IMR-90 (cell line): ENCODE measurements around the gene PRR20E. TPM values are rescaled to one million over a fixed set of nuclear protein-coding genes. Genes with fewer than 3 reads are reported as not detected.
"Not testable (repeated sequence)": the region's sequence is repeated elsewhere in the genome, so short reads cannot be mapped to it uniquely, and the experiment has no call there.

ENCODE experiments used
- ATAC-seq: fragments of 200-7000 bp; cut with Tn5 transposase; 2 replicates; pipeline ENCODE4 v1.9.1; 2020; ENCODE audit warnings: low read depth, mild to moderate bottlenecking, moderate library complexity
- Bru-seq: library from RNA; stranded (reverse); fragments of 400-500 nt; gene quantifications from one replicate; lab custom pipeline; 2021; lab: Mats Ljungman, UMichigan
- BruChase-seq, 2 experiments: library from RNA; stranded (reverse); fragments of 400-500 nt; gene quantifications; one replicate each; lab custom pipeline; 2021; lab: Mats Ljungman, UMichigan
- BruUV-seq: library from RNA; stranded (reverse); fragments of 400-500 nt; replicated peaks from 2 replicates; lab custom pipeline; 2021; lab: Mats Ljungman, UMichigan
- CTCF ChIA-PET: fragments of 300-600 bp; formaldehyde crosslinking; extraction: SDS; loops from one replicate; lab custom pipeline; 2021; ENCODE audit warnings: antibody characterized with exemption; lab: Yijun Ruan, JAX
- POLR2A ChIA-PET: fragments of 300-600 bp; sonication (Branson Sonifier 250); formaldehyde crosslinking; loops from one replicate; lab custom pipeline; 2022; ENCODE audit warnings: antibody characterized with exemption; ENCODE audit not compliant: unreplicated experiment; lab: Charles Lee
- DNase-seq: peaks from one replicate; pipeline ENCODE4 v3.0.0; 2013
- H2AFZ ChIP-seq: replicated peaks from 2 replicates; pipeline ENCODE3; 2013; ENCODE audit warnings: low read length, mild to moderate bottlenecking; ENCODE audit not compliant: poor library complexity
- H2AK5ac ChIP-seq: 2 replicates; pipeline ENCODE4 v1.6.1; 2013; ENCODE audit warnings: low read depth, low read length, inconsistent platforms
- H2AK9ac ChIP-seq: replicated peaks from 2 replicates; pipeline ENCODE3; 2013; ENCODE audit warnings: mild to moderate bottlenecking, low read depth, low read length, moderate library complexity; ENCODE audit not compliant: poor library complexity
- H2BK120ac ChIP-seq: 2 replicates; pipeline ENCODE4 v1.6.1; 2013; ENCODE audit warnings: low read depth, low read length, inconsistent platforms
- H2BK15ac ChIP-seq: 3 replicates; pipeline ENCODE4 v1.6.1; 2013; ENCODE audit warnings: low read depth, low read length, inconsistent platforms
- H2BK20ac ChIP-seq: 2 replicates; pipeline ENCODE4 v1.6.1; 2013; ENCODE audit warnings: low read depth, mild to moderate bottlenecking, inconsistent platforms, low read length, moderate library complexity
- H2BK5ac ChIP-seq: 2 replicates; pipeline ENCODE4 v1.6.1; 2013; ENCODE audit warnings: mild to moderate bottlenecking, low read depth, low read length, inconsistent platforms; ENCODE audit not compliant: poor library complexity, severe bottlenecking
- H3K14ac ChIP-seq: replicated peaks from 2 replicates; pipeline ENCODE4 v1.6.1; 2013; ENCODE audit warnings: low read depth, low read length, inconsistent platforms
- H3K18ac ChIP-seq: 2 replicates; pipeline ENCODE4 v1.6.1; 2013; ENCODE audit warnings: low read depth, low read length, control low read depth
- H3K23ac ChIP-seq: 2 replicates; pipeline ENCODE4 v1.6.1; 2013; ENCODE audit warnings: low read depth, low read length, inconsistent platforms
- H3K27ac ChIP-seq: 2 replicates; pipeline ENCODE4 v1.5.1; 2013; ENCODE audit warnings: mild to moderate bottlenecking, control low read depth, low read length; ENCODE audit not compliant: insufficient read depth
- H3K27me3 ChIP-seq: 2 replicates; pipeline ENCODE4 v1.6.1; 2013; ENCODE audit warnings: low read length; ENCODE audit not compliant: control insufficient read depth, insufficient read depth
- H3K36me3 ChIP-seq: 2 replicates; pipeline ENCODE4 v1.6.1; 2013; ENCODE audit warnings: low read length, mixed read lengths; ENCODE audit not compliant: control insufficient read depth, insufficient read depth
- H3K4ac ChIP-seq: 2 replicates; pipeline ENCODE4 v1.6.1; 2013; ENCODE audit warnings: low read depth, low read length, inconsistent platforms
- H3K4me1 ChIP-seq: 2 replicates; pipeline ENCODE4 v1.6.1; 2013; ENCODE audit warnings: low read length, mixed read lengths; ENCODE audit not compliant: control insufficient read depth, insufficient read depth
- H3K4me2 ChIP-seq: 2 replicates; pipeline ENCODE4 v1.6.1; 2013; ENCODE audit warnings: low read depth, mild to moderate bottlenecking, control low read depth, low read length, moderate library complexity
- H3K4me3 ChIP-seq: 2 replicates; pipeline ENCODE4 v1.5.1; 2013; ENCODE audit warnings: low read depth, mild to moderate bottlenecking, control low read depth, low read length, moderate library complexity; ENCODE audit not compliant: insufficient read depth
- H3K56ac ChIP-seq: 2 replicates; pipeline ENCODE4 v1.6.1; 2013; ENCODE audit warnings: low read length, inconsistent platforms; ENCODE audit not compliant: insufficient read depth; ENCODE audit errors: extremely low read depth
- H3K79me1 ChIP-seq, 2 experiments: 2 replicates each; pipeline ENCODE4 v1.6.1; 2013; ENCODE audit warnings: low read length in 2 of 2, inconsistent platforms in 1 of 2, low read depth in 1 of 2
- H3K9ac ChIP-seq: 2 replicates; pipeline ENCODE4 v1.6.1; 2013; ENCODE audit warnings: low read depth, low read length, control low read depth
- H3K9me1 ChIP-seq: 2 replicates; pipeline ENCODE4 v1.6.1; 2013; ENCODE audit warnings: low read length, inconsistent platforms; ENCODE audit not compliant: insufficient read depth
- H3K9me3 ChIP-seq: 2 replicates; pipeline ENCODE4 v1.6.1; 2013; ENCODE audit warnings: low read length; ENCODE audit not compliant: control insufficient read depth, insufficient read depth
- H4K20me1 ChIP-seq: 2 replicates; pipeline ENCODE4 v1.6.1; 2013; ENCODE audit warnings: low read length, inconsistent platforms; ENCODE audit not compliant: insufficient read depth
- H4K5ac ChIP-seq: 2 replicates; pipeline ENCODE4 v1.6.1; 2013; ENCODE audit warnings: mild to moderate bottlenecking, low read depth, low read length, control low read depth
- H4K8ac ChIP-seq, 2 experiments: 2 replicates each; pipeline ENCODE4 v1.6.1; 2013; ENCODE audit warnings: low read depth in 2 of 2, low read length in 2 of 2, control low read depth in 1 of 2, inconsistent platforms in 1 of 2
- H4K91ac ChIP-seq: 2 replicates; pipeline ENCODE4 v1.6.1; 2013; ENCODE audit warnings: low read depth, low read length, inconsistent platforms; ENCODE audit not compliant: insufficient read depth
- WGBS, 2 experiments: methylation state at CpG; one replicate each; pipeline versions ENCODE4 v1.1.5 to v1.1.7; 2013; ENCODE audit warnings: missing lambda C conversion rate in 2 of 2; ENCODE audit not compliant: insufficient read length in 1 of 2; ENCODE audit errors: extremely low coverage in 2 of 2; 5-methylcytosine and 5-hydroxymethylcytosine counted together
- dilution Hi-C: fragments of 300-500 bp; cut with HindIII; formaldehyde crosslinking; loops from one replicate; pipeline ENCODE4 v1.14.3; 2018; ENCODE audit warnings: low sequenced_read_pairs; ENCODE audit not compliant: unreplicated experiment
- in situ Hi-C: fragments of 300-500 bp; cut with MboI; formaldehyde crosslinking; loops from 3 replicates; pipeline ENCODE4 v1.14.3; 2019; ENCODE audit warnings: low sequenced_read_pairs, inconsistent platforms, mixed read lengths
- intact Hi-C: fragments of 100-400 bp; cut with micrococcal nuclease; formaldehyde crosslinking; loops from 2 replicates; pipeline ENCODE4 v1.10.0; 2022
- long read RNA-seq: library from polyadenylated mRNA; unstranded; transcript quantifications from one replicate; pipeline ENCODE4 v2.0.0, GENCODE V29; 2021; ENCODE audit not compliant: unreplicated experiment
- polyA plus RNA-seq, 3 experiments: library from polyadenylated mRNA; depleted of rRNA; stranded (reverse); fragments of >200 nt; gene quantifications; 2 replicates each; pipeline ENCODE4 v1.2.3, GENCODE V29; 2012; ENCODE audit warnings: low replicate concordance in 1 of 3
- total RNA-seq: library from RNA; depleted of rRNA; stranded (reverse); fragments of >200 nt; gene quantifications from 2 replicates; pipeline ENCODE4 v1.2.3, GENCODE V29; 2012; rRNA removed

The PRR20E gene
- total RNA-seq = not detected in 2 replicates
- polyA plus RNA-seq (2012; rRNA removed) = not detected in 2 replicates
- not detected in 2 replicates for polyA plus RNA-seq (2012; cell fraction: cytosol; rRNA removed)
- polyA plus RNA-seq (2012; cell fraction: nucleus; rRNA removed; ENCODE audit: low replicate concordance) = not detected in 2 replicates
- Bru-seq, nascent RNA = not detected
- BruChase-seq, experiment 1, labeled RNA remaining after a 6-hour chase = not detected
- not detected for BruChase-seq, experiment 2, labeled RNA remaining after a 2-hour chase
- long read RNA-seq = 0 reads

- H3K56ac ChIP-seq, H3K9ac ChIP-seq, H3K27ac ChIP-seq, ATAC-seq, BruUV-seq, H2BK5ac ChIP-seq, POLR2A ChIA-PET, CTCF ChIA-PET, H4K8ac ChIP-seq, H3K4me2 ChIP-seq, H4K5ac ChIP-seq, H3K36me3 ChIP-seq, H3K9me1 ChIP-seq, H2BK20ac ChIP-seq, H2AK5ac ChIP-seq, H2AK9ac ChIP-seq, dilution Hi-C loops, H3K4me3 ChIP-seq, in situ Hi-C loops, DNase-seq, H3K27me3 ChIP-seq, H2BK120ac ChIP-seq, H3K79me1 ChIP-seq, H3K18ac ChIP-seq, H3K23ac ChIP-seq, H2AFZ ChIP-seq, intact Hi-C loops, H3K4ac ChIP-seq, H3K14ac ChIP-seq, H3K9me3 ChIP-seq, H4K91ac ChIP-seq, H2BK15ac ChIP-seq, H3K4me1 ChIP-seq, H4K20me1 ChIP-seq: not testable (repeated sequence)
- no CpG with 5 or more reads among the region's 22 CpGs for WGBS, 2 experiments
Observed at GRCh38 chr13:57166897-57167296, at the start of gene PRR20E. Gene PRR20E (plus strand): TSS chr13:57167197. CDS start chr13:57167584, 387 bp downstream.
